NCI-H748 (cell line): Measurements from ENCODE around the gene SOAT2.
"Not testable (repeated sequence)": the region's sequence is repeated elsewhere in the genome, so short reads cannot be mapped to it uniquely, and the experiment has no call there.

ENCODE experiments used
- DNase-seq: peaks from one replicate; lab custom pipeline; 2025; ENCODE audit not compliant: unreplicated experiment; lab: John Stamatoyannopoulos, UW

The SOAT2 gene

GRCh38 chr12:53133722-53134121, 30.4 kb downstream of the SOAT2 start:
- no peak for DNase-seq

GRCh38 chr12:53143355-53143754, 40.1 kb downstream of the SOAT2 start:
- DNase-seq: no peak

GRCh38 chr12:53145383-53146260, 42.3 kb downstream of the SOAT2 start:
- no peak for DNase-seq

- no peak for DNase-seq
These were observed 43.9 kb downstream of the SOAT2 start for GRCh38 chr12:53147181-53147580.

GRCh38 chr12:53147653-53148052, 44.4 kb downstream of the SOAT2 start:
- DNase-seq: no peak

GRCh38 chr12:53151039-53151438, 47.8 kb downstream of the SOAT2 start:
- peak; percentile 13 for DNase-seq

GRCh38 chr12:53152390-53152789, 49.1 kb downstream of the SOAT2 start:
- DNase-seq: no peak

GRCh38 chr12:53159195-53159839, 56.0 kb downstream of the SOAT2 start:
- peak; percentile 79 for DNase-seq

GRCh38 chr12:53160000-53160399, 56.7 kb downstream of the SOAT2 start:
- no peak for DNase-seq

GRCh38 chr12:53160673-53161072, 57.4 kb downstream of the SOAT2 start:
- DNase-seq: no peak

- DNase-seq: no peak
These were observed 58.0 kb downstream of the SOAT2 start for GRCh38 chr12:53161119-53161911.

- DNase-seq: not testable (repeated sequence)
These were observed 59.7 kb downstream of the SOAT2 start for GRCh38 chr12:53163008-53163407.

GRCh38 chr12:53166837-53167236, 63.6 kb downstream of the SOAT2 start:
- DNase-seq: no peak

- DNase-seq: no peak
These were observed 66.4 kb downstream of the SOAT2 start for GRCh38 chr12:53169644-53170043.

GRCh38 chr12:53170215-53170614, 66.9 kb downstream of the SOAT2 start:
- DNase-seq: no peak

- no peak for DNase-seq
These were observed 67.8 kb downstream of the SOAT2 start for GRCh38 chr12:53170876-53171724.

- no peak for DNase-seq
These were observed 68.5 kb downstream of the SOAT2 start for GRCh38 chr12:53171725-53172329.

- DNase-seq: no peak
These were observed 69.1 kb downstream of the SOAT2 start for GRCh38 chr12:53172352-53172751.

- DNase-seq: no peak
These were observed 69.9 kb downstream of the SOAT2 start for GRCh38 chr12:53173085-53173715.
